ENCODE measurements around the gene RNF144B.

DNA sequence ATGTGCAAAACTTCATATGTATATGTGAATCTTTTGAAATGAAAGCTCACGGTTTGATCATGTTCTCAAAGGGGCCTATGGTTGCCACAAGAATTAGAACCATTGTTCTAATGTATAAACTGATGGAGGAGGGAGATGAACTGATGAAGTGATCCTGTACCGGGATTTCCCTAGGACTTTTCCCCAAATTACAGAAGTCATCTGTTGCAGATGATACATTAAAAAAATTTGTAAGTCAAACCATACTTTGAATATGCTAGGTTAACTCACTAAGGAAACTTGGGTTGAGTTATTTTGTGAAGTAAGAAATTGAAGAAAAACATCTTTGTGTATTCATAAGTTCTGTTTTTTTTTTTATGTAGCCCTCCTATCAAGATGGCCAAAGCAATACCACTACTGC lies 33.9 kb upstream of the RNF144B start:
- TF ChIP-seq CTCF (IDR thresholded peaks at IDR 0.05; ENCODE audit: low read depth, low read length, poor library complexity, severe bottlenecking) (no peak), EZH2phosphoT487 (IDR thresholded peaks at IDR 0.05; ENCODE audit: borderline replicate concordance, low read length) (no peak)
